Ectodermal cell (in vitro differentiated cells): ENCODE measurements around the gene CTBS.
"Not testable (repeated sequence)": the region's sequence is repeated elsewhere in the genome, so short reads cannot be mapped to it uniquely, and the experiment has no call there.

Experiments
- H3K27ac ChIP-seq: 2 replicates; pipeline ENCODE4 v1.7.0; 2013; ENCODE audit warnings: mild to moderate bottlenecking, low read depth, low read length; ENCODE audit not compliant: insufficient read depth, poor library complexity, severe bottlenecking
- H3K27me3 ChIP-seq: 2 replicates; pipeline ENCODE4 v1.7.0; 2013; ENCODE audit warnings: mild to moderate bottlenecking, low read length; ENCODE audit not compliant: insufficient read depth, control insufficient read depth, poor library complexity, severe bottlenecking
- H3K36me3 ChIP-seq: one replicate; pipeline ENCODE4 v1.7.0; 2013; ENCODE audit warnings: low read length; ENCODE audit not compliant: control insufficient read depth, insufficient read depth
- H3K4me1 ChIP-seq: one replicate; pipeline ENCODE4 v1.7.0; 2013; ENCODE audit warnings: low read length; ENCODE audit not compliant: control insufficient read depth, insufficient read depth
- H3K4me3 ChIP-seq: 2 replicates; pipeline ENCODE4 v1.7.0; 2013; ENCODE audit warnings: low read depth, low read length, control low read depth; ENCODE audit not compliant: insufficient read depth
- H3K9me3 ChIP-seq: 2 replicates; pipeline ENCODE4 v1.7.0; 2013; ENCODE audit warnings: mild to moderate bottlenecking, low read length, moderate library complexity; ENCODE audit not compliant: control insufficient read depth
- WGBS, 2 experiments: methylation state at CpG; one replicate each; pipeline ENCODE4 v1.1.7; 2013; ENCODE audit warnings: missing lambda C conversion rate in 2 of 2; 5-methylcytosine and 5-hydroxymethylcytosine counted together

Gene CTBS

GRCh38 chr1:84508510-84508909 lies 65.7 kb downstream of the CTBS start:
- H3K36me3 ChIP-seq, result no peaks in the 10 kb centered on the region
- no peaks in the 10 kb centered on the region for H3K27me3 ChIP-seq
- no peak overlapping the region for H3K4me3 ChIP-seq
- peaks cover 6% of the 10 kb centered on the region for H3K4me1 ChIP-seq
- no peaks in the 10 kb centered on the region for H3K9me3 ChIP-seq
- 93 to 100% methylated on average over 1 of the region's 1 CpG for WGBS, 2 experiments
- H3K27ac ChIP-seq, result no peak overlapping the region

- 95 to 97% methylated on average over 14 of the region's 14 CpGs for WGBS, 2 experiments
- H3K27ac ChIP-seq, result not testable (repeated sequence)
Observed at GRCh38 chr1:84507887-84508286, 66.4 kb downstream of the CTBS start.

DNA sequence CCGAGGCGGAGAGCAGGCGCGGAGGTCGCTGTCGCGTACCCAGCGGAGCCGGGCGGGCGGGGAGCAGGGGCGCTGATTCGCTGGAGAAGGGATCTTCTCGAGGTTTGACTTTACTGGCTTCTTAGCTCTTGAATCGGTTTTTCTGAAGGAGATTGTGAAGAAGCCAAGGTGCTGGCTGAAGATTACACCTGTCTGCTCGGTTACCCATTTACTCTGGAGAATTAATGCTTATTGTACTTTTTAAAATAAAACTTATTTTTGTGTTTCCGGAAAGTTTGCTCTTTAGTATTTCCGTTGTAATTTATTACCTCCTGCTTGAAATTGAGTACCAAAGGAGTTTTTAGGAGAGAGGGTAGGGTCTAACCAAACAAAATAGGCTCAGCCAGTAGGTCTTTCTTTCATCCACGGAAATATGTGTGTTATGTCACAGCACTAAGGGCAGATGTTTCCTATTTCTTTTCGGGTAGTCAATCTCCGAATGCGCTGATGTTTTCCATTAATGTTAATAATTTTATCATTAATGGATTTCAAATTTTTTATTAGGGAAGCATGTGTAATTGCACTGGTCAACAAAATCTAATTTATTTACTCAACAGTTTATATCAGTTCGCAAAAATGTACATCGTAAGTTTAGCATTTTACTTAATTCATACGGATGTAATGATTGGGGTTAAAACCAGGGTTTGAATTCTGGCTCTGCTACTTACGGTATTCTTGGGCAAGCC lies 67.3 kb downstream of the CTBS start:
- H3K9me3 ChIP-seq, result no peaks in the 10 kb centered on the region
- H3K4me3 ChIP-seq, result peak overlapping the region; percentile 77
- H3K36me3 ChIP-seq, result no peaks in the 10 kb centered on the region
- peaks cover 6% of the 10 kb centered on the region for H3K4me1 ChIP-seq
- WGBS, 2 experiments, result 18% methylated on average over 22 to 24 of the region's 26 CpGs
- peak overlapping the region; percentile 95 for H3K27ac ChIP-seq
- H3K27me3 ChIP-seq, result no peaks in the 10 kb centered on the region

More at GRCh38 chr1:84507887-84508286, 66.4 kb downstream of the CTBS start:
- not testable (repeated sequence) for H3K4me1 ChIP-seq, H3K9me3 ChIP-seq, H3K36me3 ChIP-seq, H3K27me3 ChIP-seq, H3K4me3 ChIP-seq

GRCh38 chr1:84506002-84506728 lies 68.1 kb downstream of the CTBS start, which contains the start of the genes GNG5 and SPATA1:
Gene GNG5 (minus strand): TSS chr1:84506581. CDS start chr1:84506091, 490 bp downstream.
Gene SPATA1 (plus strand): TSS chr1:84506386. CDS start chr1:84516360, 9,974 bp downstream.
- Histone ChIP-seq H3K9me3 (no peaks in the 10 kb centered on the region), H3K4me1 (peaks cover 6% of the 10 kb centered on the region), H3K27ac (peak within 1 kb of the TSS; percentile 95), H3K36me3 (peaks cover 3% of the 10 kb centered on the region), H3K27me3 (no peaks in the 10 kb centered on the region), H3K4me3 (peak within 1 kb of the TSS; percentile 77)
- 0 to 1% methylated on average over 60 of the region's 60 CpGs for WGBS, 2 experiments

GRCh38 chr1:84505493-84506001 lies 68.7 kb downstream of the CTBS start:
- Histone ChIP-seq H3K4me3 (peak overlapping the region; percentile 77), H3K4me1 (peaks cover 6% of the 10 kb centered on the region), H3K9me3 (no peaks in the 10 kb centered on the region), H3K36me3 (peaks cover 6% of the 10 kb centered on the region), H3K27ac (peak overlapping the region; percentile 95), H3K27me3 (no peaks in the 10 kb centered on the region)
- 0 to 1% methylated on average over 47 of the region's 47 CpGs for WGBS, 2 experiments

DNA sequence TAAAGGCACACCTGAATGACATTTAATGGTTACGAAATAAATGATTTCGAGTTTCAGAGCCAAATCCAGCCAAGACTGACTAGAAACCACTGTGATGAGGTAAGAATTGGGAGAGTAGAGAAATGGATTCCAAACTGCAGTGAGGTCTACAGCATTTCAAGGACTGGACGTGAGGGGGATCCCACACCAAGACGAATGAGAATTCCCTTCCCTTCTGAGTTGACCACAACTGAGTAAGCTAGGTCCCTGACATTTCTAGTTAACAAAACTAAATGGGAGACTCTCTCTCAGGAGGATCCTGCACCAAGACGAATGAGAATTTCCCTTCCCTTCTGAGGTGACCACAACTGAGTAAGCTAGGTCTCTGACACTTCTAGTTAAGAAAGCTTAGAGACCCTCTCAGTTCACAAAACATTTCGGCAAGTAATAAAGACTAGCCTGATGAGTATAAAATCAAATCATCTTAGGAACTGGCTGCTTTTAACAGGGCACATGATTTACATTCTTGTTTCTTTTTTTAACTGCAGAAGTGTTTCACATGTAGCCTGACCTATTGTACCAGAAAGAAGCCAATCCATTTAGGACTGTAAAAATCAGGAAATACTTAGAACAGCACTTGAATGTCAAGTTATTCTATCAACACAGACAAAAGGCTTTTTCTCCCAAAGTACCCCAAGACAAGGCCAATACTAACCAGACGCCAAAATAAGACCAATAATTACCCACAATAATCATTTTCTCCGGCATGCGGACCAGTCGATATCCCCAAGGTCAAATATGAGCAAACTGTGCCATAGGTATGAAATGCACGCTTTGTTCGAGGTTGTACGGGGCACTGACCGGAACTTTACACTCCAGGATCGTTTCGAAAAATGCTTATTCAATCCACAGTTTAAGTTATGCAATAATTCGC lies 69.4 kb downstream of the CTBS start:
- Histone ChIP-seq H3K9me3 (no peaks in the 10 kb centered on the region), H3K4me3 (peak overlapping the region; percentile 77), H3K27ac (no peak overlapping the region), H3K36me3 (peaks cover 6% of the 10 kb centered on the region), H3K27me3 (no peaks in the 10 kb centered on the region), H3K4me1 (peaks cover 6% of the 10 kb centered on the region)
- 16 to 17% methylated on average over 17 of the region's 17 CpGs for WGBS, 2 experiments

GRCh38 chr1:84502927-84503326 lies 71.3 kb downstream of the CTBS start:
- Histone ChIP-seq H3K27ac (no peak overlapping the region), H3K4me1 (peaks cover 6% of the 10 kb centered on the region), H3K4me3 (no peak overlapping the region), H3K36me3 (peaks cover 12% of the 10 kb centered on the region), H3K27me3 (no peaks in the 10 kb centered on the region), H3K9me3 (no peaks in the 10 kb centered on the region)
- WGBS, 2 experiments, result 94 to 99% methylated on average over 5 of the region's 5 CpGs
